ENCODE results near the gene MRPL36.

GRCh38 chr5:1840741-1841521 lies 41.3 kb upstream of the MRPL36 start:
- TF ChIP-seq ZFX (IDR thresholded peaks at IDR 0.05), result no peak
- no peak for TF ChIP-seq CTCF (conservative IDR thresholded peaks at IDR 0.05)

Measured in C4-2B (cell line).